DMS 273 (cell line): ENCODE measurements around the gene TNNI2.
"Not testable (repeated sequence)": the region's sequence is repeated elsewhere in the genome, so short reads cannot be mapped to it uniquely, and the experiment has no call there.

Experiments
- DNase-seq: peaks from one replicate; lab custom pipeline; 2025; ENCODE audit not compliant: unreplicated experiment; lab: John Stamatoyannopoulos, UW

The TNNI2 gene

GRCh38 chr11:1883346-1884302 lies 44.8 kb downstream of the TNNI2 start:
- DNase-seq, result no peak

GRCh38 chr11:1884303-1884700 lies 45.5 kb downstream of the TNNI2 start:
- no peak for DNase-seq

GRCh38 chr11:1886551-1886950 lies 47.8 kb downstream of the TNNI2 start:
- DNase-seq, result not testable (repeated sequence)

- no peak for DNase-seq
These were observed 48.9 kb downstream of the TNNI2 start for GRCh38 chr11:1887451-1888346.

GRCh38 chr11:1888347-1888753 lies 49.6 kb downstream of the TNNI2 start:
- DNase-seq, result no peak

GRCh38 chr11:1888811-1889210 lies 50.0 kb downstream of the TNNI2 start:
- no peak for DNase-seq

- no peak for DNase-seq
These were observed 50.6 kb downstream of the TNNI2 start for GRCh38 chr11:1889224-1889930.

- DNase-seq, result no peak
These were observed 51.4 kb downstream of the TNNI2 start for GRCh38 chr11:1889941-1890855.
